K562 (cell line): ENCODE data around the gene TNNT1. TPM values are rescaled to one million over a fixed set of nuclear protein-coding genes. Genes with fewer than 3 reads are reported as not detected.

Source experiments
- CUX1 ChIP-seq: fragments of 200-800 bp; sonication (Bioruptor generic); IDR thresholded peaks from 2 replicates; pipeline ENCODE4 v1.6.1; 2016; ENCODE audit warnings: missing genetic modification characterization, missing compliant biosample characterization
- FOXA3 ChIP-seq, 2 experiments: fragments of 450-650 bp in 1 of 2; sonication (generic) in 1 of 2; formaldehyde crosslinking; IDR thresholded peaks in 1 of 2; conservative IDR thresholded peaks in 1 of 2; 2 replicates each; pipeline versions ENCODE4 v1.4.0 to v1.8.0; 2020 to 2022; ENCODE audit warnings: mild to moderate bottlenecking in 2 of 2, missing genetic modification reagents in 1 of 2
- FOXJ3 ChIP-seq: sonication (generic); formaldehyde crosslinking; IDR thresholded peaks from 2 replicates; pipeline ENCODE4 v1.4.0; 2020; ENCODE audit warnings: mild to moderate bottlenecking, missing genetic modification reagents
- FOXM1 ChIP-seq, 2 experiments: fragments of 450-650 bp in 1 of 2; sonication (generic) in 1 of 2; formaldehyde crosslinking in 1 of 2; IDR thresholded peaks; 2 replicates each; pipeline versions ENCODE4 v1.6.1 to v1.9.0; 2017 to 2022; ENCODE audit warnings: low read depth in 2 of 2, mild to moderate bottlenecking in 2 of 2, missing genetic modification reagents in 1 of 2, moderate library complexity in 1 of 2
- GTF2A2 ChIP-seq: IDR thresholded peaks from 2 replicates; pipeline ENCODE4 v1.6.1; 2016; ENCODE audit warnings: mild to moderate bottlenecking, missing genetic modification characterization, missing compliant biosample characterization
- MITF ChIP-seq: IDR thresholded peaks from 2 replicates; pipeline ENCODE4 v1.6.1; 2014; ENCODE audit warnings: antibody characterized with exemption
- NONO ChIP-seq, 2 experiments: fragments of 200-400 bp in 1 of 2; fragments of 450-650 bp in 1 of 2; formaldehyde crosslinking in 1 of 2; IDR thresholded peaks; 2 replicates each; pipeline ENCODE4 v1.6.1; 2017; ENCODE audit warnings: low read depth in 2 of 2, mild to moderate bottlenecking in 2 of 2, moderate library complexity in 2 of 2, low read length in 1 of 2
- RAD21 ChIP-seq, 2 experiments: fragments of 250-450 bp in 1 of 2; fragments of 450-650 bp in 1 of 2; sonication (Bioruptor Pico) in 1 of 2; formaldehyde crosslinking in 1 of 2; IDR thresholded peaks in 1 of 2; conservative IDR thresholded peaks in 1 of 2; 2 replicates each; pipeline versions ENCODE4 v1.4.0 to v1.8.0; 2020 to 2022; ENCODE audit warnings: mild to moderate bottlenecking in 2 of 2, moderate library complexity in 1 of 2
- SP1 ChIP-seq: sonication (generic); formaldehyde crosslinking; IDR thresholded peaks from 2 replicates; pipeline ENCODE4 v1.8.1; 2022; ENCODE audit warnings: mild to moderate bottlenecking, missing genetic modification reagents
- TEAD1 ChIP-seq, 2 experiments: fragments of 450-650 bp in 1 of 2; sonication (generic) in 1 of 2; formaldehyde crosslinking; IDR thresholded peaks; 2 replicates each; pipeline versions ENCODE4 v1.4.0 to v1.8.0; 2020 to 2022; ENCODE audit warnings: mild to moderate bottlenecking in 2 of 2, missing genetic modification reagents in 1 of 2
- USF2 ChIP-seq: sonication (generic); formaldehyde crosslinking; IDR thresholded peaks from 2 replicates; pipeline ENCODE4 v1.5.0; 2020; ENCODE audit warnings: missing genetic modification reagents
- ZBTB33 ChIP-seq: sonication (generic); formaldehyde crosslinking; IDR thresholded peaks from 2 replicates; pipeline ENCODE4 v1.8.1; 2023; ENCODE audit warnings: mild to moderate bottlenecking, missing genetic modification reagents
- ZBTB43 ChIP-seq: sonication (generic); formaldehyde crosslinking; IDR thresholded peaks from 2 replicates; pipeline ENCODE4 v1.8.0; 2023; ENCODE audit warnings: mild to moderate bottlenecking, missing genetic modification reagents
- polyA plus RNA-seq, 8 experiments: library from polyadenylated mRNA; depleted of rRNA in 4 of 8; stranded (reverse) in 5 of 8; unstranded in 3 of 8; fragments of >200 nt; fragmentation: Nextera tagmentation in 2 of 8; fragmentation: Illumina TruSeq in 1 of 8; extraction: Ambion mirVana in 2 of 8; extraction: Trizol in 1 of 8; gene quantifications; 2 replicates each; pipeline versions ENCODE4 v1.2.1 to v1.2.3, GENCODE V29; 2011 to 2014; ENCODE audit warnings: inconsistent platforms in 1 of 8, missing spikeins in 1 of 8
- total RNA-seq, 7 experiments: library from RNA; depleted of rRNA in 6 of 7; stranded (reverse); fragments of >200 nt in 6 of 7; fragmentation: Illumina TruSeq in 2 of 7; extraction: Trizol in 2 of 7; gene quantifications; 2 replicates each; pipeline versions ENCODE4 v1.2.1 to v1.2.3, GENCODE V29; 2011 to 2021; ENCODE audit warnings: low replicate concordance in 1 of 7

Gene TNNT1
- total and polyA plus RNA-seq, 9 of the 15 experiments (the other 6 are each of a cell fraction or from before 2014, with no cell fraction given), result 31.8 to 390 (median 227) TPM

GRCh38 chr19:55160128-55160985 lies 11.4 kb upstream of the TNNT1 start (continued):
- TF ChIP-seq MITF, result peak; percentile 49; the same call in 1 of the 2 replicates
- no peak for TF ChIP-seq FOXJ3
- no peak for TF ChIP-seq ZBTB43
- TF ChIP-seq TEAD1 (CRISPR knock-in tag; IDR thresholded peaks at IDR 0.05), result 0 out of 4 replicates have a peak, but pooled peaks of 1 of the 2 experiments have one; percentile 39
- no peak for TF ChIP-seq GTF2A2 (tag)
- peak in 1 of 2 experiments; percentile 14; a peak in 1 of 4 replicates for TF ChIP-seq FOXA3 (CRISPR knock-in tag; conservative IDR thresholded peaks at IDR 0.05 in 1 of 2, IDR thresholded peaks at IDR 0.05 in 1 of 2)
- peak; percentile 98 for TF ChIP-seq SP1 (CRISPR knock-in tag)
- peak; percentile 93 to 97 for TF ChIP-seq RAD21 (CRISPR knock-in tag; conservative IDR thresholded peaks at IDR 0.05 in 1 of 2, IDR thresholded peaks at IDR 0.05 in 1 of 2)
- TF ChIP-seq USF2 (CRISPR knock-in tag), result 0 out of 2 replicates have a peak, but pooled peaks have one; percentile 31
- TF ChIP-seq ZBTB33 (CRISPR knock-in tag), result peak; percentile 78
- peak in 1 of 2 experiments; percentile 67; a peak in 1 of 4 replicates for TF ChIP-seq NONO (IDR thresholded peaks at IDR 0.05; ENCODE audit: low read depth in 2 of 2, low read length in 1 of 2)
- TF ChIP-seq CUX1, result no peak
- TF ChIP-seq FOXM1 (IDR thresholded peaks at IDR 0.05; ENCODE audit: low read depth), result no peak
- TF ChIP-seq FOXM1 (CRISPR knock-in tag; IDR thresholded peaks at IDR 0.05; ENCODE audit: low read depth), result no peak
